Measurements from ENCODE around the gene TOP2A.
"Not testable (repeated sequence)": the region's sequence is repeated elsewhere in the genome, so short reads cannot be mapped to it uniquely, and the experiment has no call there.

TOP2A gene

DNA sequence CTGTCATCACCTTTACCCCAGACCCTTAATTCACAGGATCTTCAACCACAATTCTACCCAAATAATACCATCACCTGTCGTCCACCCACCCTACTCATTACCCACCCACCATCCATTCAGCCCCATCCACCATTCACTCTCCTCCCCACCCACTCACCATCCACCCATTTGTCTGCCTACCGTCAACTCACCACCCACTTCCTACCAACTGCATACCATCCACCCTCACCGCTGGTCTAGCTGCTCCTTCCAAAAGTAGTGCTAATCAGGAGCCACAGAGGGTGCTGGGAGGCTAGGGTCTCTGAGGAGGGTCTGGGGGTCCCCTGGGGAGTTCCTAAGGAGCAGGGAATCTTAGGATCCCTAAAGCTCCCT lies 13.5 kb upstream of the TOP2A start:
- DNase-seq = no peak

- no peak for DNase-seq
These were observed 12.9 kb upstream of the TOP2A start for GRCh38 chr17:40430272-40431230.

DNA sequence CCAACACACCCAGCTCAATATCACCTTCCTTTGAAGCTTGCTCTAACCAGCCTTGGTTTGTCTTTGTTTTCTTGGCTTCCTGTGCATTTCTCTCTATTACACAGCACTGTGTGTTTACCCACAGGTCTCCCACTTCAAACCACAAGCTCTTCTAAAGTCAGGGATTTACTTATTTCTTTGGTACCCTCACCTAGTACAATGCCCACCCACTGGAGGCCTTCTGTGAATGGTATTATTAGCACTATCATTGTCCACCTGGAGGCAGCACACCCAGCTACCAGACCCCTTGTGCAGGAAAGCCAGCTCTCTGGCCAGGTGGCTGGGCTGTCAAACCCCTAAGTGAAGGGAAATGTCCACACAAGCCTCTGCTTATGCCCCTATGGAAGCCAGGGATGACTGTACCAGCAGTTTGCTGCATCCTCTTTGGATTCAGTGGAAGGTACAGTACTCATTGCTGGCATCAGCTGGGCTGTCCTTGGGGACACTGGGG lies 9.4 kb upstream of the TOP2A start:
- DNase-seq = no peak

- DNase-seq = no peak
These were observed 8.0 kb upstream of the TOP2A start for GRCh38 chr17:40425741-40426140.

DNA sequence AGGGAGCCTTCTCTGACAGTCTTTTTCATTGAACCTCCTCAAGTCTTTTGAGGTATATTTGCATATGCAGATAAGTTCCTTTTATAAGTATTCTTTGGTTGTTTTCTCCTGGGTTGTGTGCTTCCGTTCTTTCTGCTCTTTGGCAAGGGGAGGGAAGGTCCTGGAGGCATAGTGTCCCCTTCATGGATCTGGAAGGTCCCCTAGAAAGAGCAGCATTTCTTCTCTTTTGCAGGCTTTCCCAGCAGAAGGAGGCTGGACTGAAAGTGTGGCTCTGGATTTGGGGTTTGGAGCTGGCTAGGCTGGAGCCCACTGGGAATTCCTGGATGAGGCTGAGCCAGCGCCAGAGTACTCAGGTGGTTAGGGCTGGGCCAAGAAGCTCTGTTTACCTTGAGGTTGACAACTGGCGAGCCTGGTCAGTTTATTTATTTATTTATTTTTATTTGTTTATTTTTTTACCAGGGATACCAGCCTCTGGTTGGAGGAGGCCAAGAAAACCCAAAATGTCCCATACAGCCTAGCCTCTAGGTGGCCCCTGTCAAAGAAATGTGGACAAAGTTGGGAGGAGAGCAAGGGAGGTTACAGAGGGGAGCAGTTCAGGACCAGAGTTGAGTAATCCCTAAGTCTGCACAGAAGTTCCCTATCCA lies 5.4 kb upstream of the TOP2A start:
- no peak for DNase-seq

- DNase-seq = no peak
These were observed 2.0 kb upstream of the TOP2A start for GRCh38 chr17:40419559-40420331.

DNA sequence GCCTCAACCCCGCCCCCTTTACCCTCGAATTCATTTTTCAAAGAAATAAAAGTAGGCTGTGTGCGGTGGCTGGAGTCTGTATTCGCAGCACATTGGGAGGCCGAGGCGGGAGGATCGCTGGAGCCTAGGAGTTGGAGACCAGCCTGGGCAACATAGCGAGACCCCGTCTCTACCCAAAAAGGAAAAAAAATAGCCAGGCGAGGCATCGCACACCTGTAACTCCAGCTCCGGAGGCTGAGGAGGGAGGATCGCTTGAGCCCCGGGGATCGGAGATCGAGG lies 671 bp upstream of the TOP2A start:
- no peak for DNase-seq

DNA sequence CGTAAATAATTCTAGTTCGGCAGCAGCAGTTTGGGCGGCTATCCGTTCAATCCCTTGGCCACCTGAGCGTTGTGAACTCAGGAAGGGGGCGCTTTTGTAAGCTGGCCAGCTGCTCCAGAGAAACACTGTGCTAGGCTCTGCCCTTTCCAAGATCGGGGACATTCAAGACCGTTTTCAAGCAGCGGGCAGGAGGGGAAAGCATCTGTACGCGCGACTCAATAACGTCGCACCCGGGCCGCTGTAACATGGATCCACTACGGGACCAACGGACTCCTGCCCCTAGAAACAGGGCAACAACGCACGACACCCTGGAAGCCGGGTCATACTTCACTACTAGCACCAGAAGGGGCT lies 463 bp downstream of the TOP2A start:
- no peak for DNase-seq

GRCh38 chr17:40416671-40417070 lies 1.0 kb downstream of the TOP2A start:
- DNase-seq = no peak

- DNase-seq = no peak
These were observed 2.3 kb downstream of the TOP2A start for GRCh38 chr17:40415390-40415789.

DNA sequence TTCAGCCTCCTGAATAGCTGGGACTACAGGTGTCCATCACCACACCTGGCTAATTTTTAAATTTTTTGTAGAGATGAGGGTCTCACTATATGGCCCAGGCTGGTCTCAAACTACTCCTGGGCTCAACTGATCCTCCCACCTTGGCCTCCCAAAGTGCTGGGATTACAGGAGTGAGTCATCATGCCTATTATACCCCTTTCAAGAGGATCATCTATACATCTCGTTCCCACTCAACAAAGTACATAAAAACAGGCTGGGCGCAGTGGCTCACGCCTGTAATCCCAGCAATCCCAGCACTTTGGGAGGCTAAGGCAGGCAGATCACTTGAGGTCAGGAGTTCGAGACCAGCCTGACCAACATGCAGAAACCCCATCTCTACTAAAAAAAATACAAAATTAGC lies 3.4 kb downstream of the TOP2A start:
- DNase-seq = not testable (repeated sequence)

DNA sequence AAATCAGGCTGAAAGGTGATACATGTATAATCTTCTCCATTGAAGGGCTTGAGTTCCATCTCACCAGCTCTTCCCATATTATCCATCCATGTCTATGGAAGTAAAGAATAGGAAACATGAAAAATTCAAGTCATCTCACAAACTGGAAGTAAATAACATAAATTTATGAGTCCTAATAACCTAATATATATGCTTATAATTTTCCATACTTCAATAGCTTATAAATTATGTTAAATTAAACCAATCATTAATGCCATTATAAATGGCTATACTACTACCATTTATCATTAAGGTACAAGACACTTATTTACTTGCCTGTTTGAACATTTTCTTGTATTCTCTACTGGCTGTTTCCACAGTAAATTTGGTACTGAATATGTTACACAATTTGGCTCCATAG lies 4.8 kb downstream of the TOP2A start:
- DNase-seq = no peak

DNA sequence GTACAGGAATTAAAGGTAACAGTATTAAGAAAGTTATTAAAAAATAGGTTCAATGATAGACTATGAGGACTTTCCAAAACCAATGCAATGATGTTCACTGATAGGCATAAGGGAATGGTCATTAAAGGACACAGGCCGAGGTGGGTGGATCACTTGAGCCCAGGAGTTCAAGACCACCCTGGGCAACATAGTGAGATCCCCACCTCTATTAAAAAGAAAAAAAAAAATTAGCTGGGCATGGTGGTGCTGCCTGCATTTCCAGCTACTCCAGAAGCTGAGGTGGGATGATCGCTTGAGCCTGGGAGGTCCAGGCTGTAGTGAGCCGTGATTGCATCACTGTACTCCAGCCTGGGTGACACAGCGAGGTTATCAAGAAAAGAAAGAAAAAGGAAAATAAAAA lies 5.9 kb downstream of the TOP2A start:
- DNase-seq = no peak

- no peak for DNase-seq
These were observed 7.6 kb downstream of the TOP2A start for GRCh38 chr17:40410082-40410481.

GRCh38 chr17:40409540-40409939 lies 8.2 kb downstream of the TOP2A start:
- not testable (repeated sequence) for DNase-seq

- no peak for DNase-seq
These were observed 10.2 kb downstream of the TOP2A start for GRCh38 chr17:40407460-40407859.

DNA sequence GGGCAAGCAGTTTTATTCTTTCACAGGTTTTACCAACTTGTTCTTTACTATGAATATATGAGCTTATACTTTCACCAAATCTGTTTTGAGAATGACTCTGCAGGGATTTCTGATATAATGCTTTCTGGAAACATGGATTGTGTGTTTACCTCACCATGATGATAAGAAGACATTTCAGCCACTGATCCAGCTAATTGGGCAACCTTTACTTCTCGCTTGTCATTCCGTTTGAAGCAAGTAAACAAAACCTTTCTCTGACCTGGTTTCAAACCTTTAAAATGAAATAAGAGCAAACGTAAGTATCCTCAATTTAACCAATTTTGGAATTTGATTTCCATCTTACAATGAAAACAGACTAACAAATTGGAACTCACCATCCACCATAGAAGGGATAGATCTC lies 13.7 kb downstream of the TOP2A start:
- DNase-seq = no peak

DNA sequence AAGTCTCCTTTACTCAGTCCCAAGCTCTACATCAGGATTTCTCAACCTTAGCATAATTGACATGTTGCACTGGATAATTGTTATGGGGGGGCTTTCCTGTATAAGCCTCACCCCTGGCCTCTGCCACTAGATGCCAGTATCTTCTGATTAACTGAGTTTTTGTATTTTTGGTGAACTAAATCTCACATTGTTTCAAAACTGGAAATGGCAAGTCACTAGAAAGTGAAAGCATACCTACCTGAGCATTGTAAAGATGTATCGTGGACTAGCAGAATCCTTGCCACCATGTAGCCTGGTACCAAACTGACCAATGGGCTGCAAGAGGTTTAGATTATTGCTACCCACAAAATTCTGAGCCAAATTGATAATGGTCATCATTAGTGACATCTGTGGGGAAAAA lies 15.0 kb downstream of the TOP2A start:
- DNase-seq = no peak

- DNase-seq = no peak
These were observed 18.5 kb downstream of the TOP2A start for GRCh38 chr17:40399185-40399584.

DNA sequence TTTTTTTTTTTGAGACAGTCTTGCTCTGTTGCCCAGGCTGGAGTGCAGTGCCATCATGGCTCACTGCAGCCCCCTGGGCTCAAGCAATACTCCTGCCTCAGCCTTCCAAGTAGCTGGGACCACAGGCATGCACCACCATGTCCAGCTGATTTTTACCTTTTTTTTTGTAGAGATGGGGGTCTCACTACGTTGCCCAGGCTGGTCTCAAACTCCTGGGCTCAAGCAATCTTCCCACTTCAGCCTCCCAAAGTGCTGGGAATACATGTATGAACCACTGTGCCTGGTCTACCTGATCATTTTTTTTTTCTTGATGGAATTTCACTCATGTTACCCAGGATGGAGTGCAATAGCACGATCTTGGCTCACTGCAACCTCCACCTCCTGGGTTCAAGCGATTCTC lies 31.1 kb downstream of the TOP2A start:
- DNase-seq = not testable (repeated sequence)

GRCh38 chr17:40382251-40382650 lies 35.4 kb downstream of the TOP2A start:
- no peak for DNase-seq

DNA sequence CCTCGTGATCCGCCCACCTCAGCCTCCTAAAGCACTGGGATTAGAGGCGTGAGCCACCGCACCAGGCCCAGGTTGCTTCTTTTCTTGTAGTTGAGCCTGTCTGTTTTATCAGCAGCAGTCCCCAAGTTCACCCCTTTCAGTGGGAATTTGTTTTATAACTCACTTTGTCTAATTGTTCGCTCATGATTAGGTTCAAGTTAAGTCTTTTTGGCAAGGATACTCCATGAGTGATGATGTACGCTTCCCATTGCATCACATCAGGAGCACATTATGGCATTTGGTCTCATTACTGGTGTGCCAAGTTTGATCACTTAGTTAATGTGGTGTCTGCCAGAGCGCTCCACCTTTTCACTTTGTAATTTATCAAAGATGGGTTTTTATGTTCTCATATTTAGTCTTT lies 38.7 kb downstream of the TOP2A start:
- no peak for DNase-seq

- DNase-seq = no peak
These were observed 39.9 kb downstream of the TOP2A start for GRCh38 chr17:40377832-40378231.

- DNase-seq = not testable (repeated sequence)
These were observed 41.2 kb downstream of the TOP2A start for GRCh38 chr17:40376541-40376940.
